Amniotic epithelial cell (primary cell): Measurements from ENCODE around the gene GRIK3.

Experiments
- DNase-seq: peaks from one replicate; pipeline ENCODE4 v3.0.0-alpha.2; 2010; ENCODE audit warnings: low read depth

GRIK3 gene

DNA sequence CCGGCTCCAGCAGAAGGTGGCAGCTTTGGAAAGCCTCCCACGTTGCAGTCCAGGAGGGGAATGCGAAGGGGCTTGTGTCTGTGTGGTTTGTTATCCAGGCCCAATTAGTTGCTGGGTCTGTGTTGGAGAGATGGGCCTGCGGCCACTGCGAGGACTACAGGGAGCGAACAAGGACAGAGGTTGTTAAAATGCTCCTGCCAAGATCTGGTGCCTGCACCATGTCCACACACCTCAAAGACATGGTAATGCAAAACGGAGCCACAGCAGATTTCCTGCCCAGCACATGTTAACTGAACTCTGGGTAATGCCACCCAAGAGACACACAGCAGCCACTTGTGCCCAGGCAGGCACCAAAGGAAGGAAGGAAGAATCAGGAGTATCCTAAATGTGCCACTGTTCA is 18.6 kb downstream of the GRIK3 start:
- DNase-seq, result no peak

DNA sequence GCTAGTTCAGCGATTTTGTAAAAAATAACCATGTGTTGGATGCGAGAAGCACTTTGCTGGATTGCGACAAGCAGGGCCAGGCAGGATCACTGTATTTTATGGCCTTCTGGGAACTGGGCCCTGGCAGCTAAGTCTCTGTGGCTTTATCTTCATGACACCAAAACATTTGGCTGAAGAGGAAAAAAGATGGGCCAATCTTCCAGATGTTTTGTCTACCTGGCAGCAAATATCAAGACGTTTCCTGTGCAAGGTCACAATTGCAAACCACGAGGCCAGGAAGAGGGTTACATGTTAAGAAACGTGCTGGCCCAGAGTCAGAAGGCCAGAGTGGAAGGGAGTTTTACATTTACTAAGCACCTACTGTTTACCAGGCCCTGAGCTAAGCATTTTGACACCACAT is 22.1 kb downstream of the GRIK3 start:
- no peak for DNase-seq

DNA sequence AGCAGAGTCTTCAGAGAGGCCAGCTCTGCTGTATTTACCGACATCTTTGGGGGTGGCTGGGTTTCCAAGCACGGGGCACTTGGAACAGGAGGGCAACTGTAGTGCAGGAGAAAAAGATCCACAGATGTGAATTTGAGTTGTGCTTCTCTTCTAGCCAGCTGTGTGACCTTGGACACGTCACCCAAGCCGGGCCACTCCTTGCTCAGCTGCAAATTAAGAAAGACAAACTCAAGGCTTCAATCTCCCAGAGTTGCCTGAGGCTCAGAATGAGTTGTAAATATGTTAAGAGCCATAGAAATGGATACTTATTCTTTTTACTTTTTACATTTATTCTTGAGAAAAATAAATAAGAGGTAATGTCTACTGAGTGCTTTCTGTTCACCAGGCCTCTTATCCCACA is 24.3 kb downstream of the GRIK3 start:
- DNase-seq, result no peak

DNA sequence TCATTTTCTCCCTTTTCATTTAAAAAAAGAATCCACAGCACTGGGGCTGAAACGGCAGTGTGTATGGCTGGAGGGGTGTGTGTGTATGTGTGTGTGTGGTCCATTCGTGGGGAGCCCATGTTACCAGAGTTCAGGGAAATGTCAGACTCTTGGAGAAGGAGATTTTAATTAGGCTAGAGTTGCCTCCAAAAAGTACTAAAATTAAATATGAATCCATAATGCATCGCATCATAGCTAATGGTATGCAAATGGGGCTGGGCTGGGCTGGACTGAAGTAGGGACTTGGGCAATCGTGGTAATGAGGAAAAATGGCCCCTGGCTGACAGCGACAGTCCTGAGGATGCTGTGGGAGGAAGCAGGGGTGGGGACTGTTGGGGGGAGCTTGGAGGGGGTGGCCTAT is 24.8 kb downstream of the GRIK3 start:
- DNase-seq, result no peak

DNA sequence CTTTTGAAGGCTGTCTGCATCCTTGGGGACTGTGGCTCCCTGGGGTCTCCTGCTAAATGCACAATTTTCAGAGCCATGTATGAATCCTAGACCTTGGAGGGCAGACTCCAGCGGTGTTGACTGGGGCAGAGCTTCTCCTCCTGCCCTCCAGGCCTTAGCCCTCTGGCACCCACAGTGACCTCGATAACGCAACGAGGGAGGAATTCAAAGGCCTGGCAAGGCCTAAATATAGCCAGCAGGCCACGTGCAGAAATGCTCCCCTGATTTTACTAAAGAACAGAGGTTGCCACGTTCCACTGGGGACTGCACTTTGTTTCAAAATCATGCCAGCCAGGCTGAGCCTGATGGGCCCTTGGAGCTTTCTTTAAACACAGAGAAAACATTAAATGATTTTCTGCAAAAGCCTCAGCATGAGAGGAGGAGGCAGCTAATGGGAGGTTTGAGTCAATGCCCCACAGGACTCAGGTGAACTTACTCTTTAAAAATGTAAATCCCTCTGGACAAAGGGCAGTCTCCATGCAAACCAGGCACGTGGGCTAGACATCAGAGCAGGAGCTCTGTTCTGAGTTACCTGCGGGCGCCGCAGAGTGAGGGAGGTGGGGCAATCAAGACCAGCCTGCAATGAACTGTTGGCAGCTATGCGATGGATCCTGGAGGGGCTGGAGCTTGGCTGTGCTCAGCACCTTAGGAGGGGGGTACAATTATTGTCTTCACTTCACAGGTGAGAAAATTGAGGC is 28.0 kb downstream of the GRIK3 start:
- DNase-seq, result no peak

DNA sequence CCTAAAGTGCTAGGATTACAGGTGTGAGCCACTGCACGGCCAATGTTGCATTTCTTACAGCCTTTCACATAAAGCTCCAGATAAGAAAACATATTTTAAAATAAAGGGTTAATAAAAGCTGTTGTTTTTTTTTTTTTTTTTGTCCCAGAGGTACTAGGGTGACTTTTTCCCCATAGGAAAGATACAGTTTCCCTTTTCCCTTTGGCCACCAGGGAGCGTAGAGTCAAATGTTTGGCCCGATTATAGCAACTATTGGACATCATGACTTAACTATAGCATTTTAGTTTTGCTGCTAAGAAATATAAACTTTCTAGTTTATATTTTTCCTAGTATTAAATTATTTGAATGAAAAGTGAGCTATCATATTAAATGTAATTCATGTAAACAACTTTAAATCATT is 31.4 kb downstream of the GRIK3 start:
- DNase-seq, result no peak

DNA sequence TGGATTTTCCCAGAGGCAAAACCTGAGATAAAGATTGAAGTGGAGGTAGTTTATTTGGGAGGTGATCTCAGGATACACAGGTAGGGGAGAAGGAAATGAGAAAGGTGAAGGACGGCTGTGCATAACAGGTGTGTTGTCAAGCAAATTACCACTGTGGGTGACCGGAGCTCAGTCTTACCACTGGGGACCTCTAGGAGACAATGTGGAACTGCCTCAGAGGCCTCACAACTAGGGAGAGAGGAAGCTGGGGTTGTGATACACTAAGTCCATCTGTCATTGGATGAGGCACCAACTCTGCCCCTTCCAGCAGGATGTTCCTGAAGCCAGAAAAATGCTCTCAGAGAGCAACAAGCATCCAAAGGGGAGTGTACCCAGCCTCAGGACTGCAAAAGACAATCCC is 32.6 kb downstream of the GRIK3 start:
- DNase-seq, result no peak

DNA sequence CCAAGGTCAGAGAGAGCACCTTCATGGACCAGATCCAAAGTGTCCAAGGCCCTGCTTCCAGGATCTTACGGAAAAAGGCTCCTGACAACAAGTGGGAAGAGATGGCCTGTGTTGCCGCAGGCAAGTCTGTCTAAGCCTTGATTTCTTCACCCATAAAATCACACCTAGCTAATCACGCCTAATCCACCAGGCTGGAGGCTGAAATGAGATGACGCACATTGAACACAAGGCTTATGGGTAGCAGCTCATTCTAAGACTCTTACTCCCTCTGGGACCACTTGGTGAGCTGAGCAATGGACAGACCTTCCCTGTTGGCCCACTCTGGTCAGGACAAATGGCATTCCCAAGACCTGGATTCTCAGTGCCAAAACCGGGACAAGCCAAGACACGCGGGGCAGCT is 38.2 kb downstream of the GRIK3 start:
- DNase-seq, result no peak

DNA sequence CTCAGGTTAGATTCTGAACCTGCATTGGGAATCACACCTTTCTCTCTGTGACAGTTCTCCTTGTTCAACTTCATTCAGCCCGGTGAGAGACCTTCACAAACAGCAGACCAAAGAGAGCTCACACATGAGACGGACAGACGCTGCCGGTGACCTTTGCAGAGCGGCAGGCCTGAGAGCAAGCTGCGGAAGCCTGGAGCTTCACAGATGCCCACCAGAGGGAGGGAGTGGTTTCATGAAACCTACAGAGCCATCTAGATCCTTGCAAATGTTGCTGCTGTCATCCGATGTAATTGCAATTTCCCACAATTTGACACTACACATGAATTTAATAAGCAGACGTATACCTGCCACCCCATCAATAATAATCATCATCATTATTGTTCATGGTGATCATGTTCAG is 39.4 kb downstream of the GRIK3 start:
- no peak for DNase-seq

DNA sequence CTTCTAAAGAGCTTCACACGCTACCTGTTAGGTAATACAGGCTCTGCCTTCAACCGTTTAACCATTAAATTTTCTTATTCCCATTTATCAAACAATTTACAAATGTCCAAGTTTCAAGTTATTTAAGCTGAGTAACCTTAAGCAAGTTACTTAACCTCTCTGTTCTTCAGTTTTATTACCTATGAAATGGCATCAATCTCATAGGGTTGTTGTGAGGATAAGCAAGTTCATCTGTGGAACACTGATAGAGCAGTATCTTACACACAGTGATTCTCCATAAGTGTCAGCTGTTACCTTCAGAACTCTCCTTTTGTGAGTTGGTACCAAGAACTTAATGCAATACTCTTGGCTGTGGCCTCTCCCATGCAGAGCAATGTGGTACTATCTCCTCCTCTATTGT is 40.0 kb downstream of the GRIK3 start:
- DNase-seq, result no peak

DNA sequence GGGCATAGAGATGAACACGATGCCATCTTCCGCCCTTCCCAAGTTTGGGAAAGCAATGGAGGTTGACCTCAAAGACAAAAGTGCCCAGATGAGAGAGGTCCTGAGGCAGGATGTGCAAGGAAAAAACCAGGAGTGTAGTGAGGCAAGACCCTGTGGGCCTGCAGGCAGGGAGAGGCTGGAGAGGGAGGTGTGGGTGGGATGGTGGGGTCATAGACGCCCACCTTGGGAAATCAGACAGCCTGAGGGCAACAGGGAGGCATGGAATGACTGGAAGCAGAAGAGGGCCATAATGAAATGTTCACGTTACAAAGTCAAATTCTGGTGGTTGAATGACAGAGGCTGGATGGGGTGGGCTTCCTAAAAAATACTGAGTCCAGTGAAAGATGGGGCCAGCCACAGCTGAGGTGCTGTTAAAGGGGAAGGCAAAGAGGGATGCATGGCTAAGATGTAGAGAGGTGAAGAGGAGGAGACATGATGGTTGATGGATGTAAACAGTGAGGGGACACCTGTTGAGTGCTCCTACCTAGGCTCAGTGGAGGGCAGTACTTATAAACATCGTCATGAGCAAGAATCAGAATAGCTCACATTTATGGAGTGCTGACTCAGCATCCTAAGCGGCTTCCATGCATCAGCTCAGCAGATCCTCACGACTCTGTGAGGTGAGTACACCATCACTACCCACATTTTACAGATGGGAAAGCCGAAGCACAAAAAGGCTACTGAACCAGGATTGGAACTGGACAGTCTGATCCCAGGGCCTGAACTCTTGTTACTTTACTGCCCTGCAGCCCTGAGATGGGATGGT is 42.0 kb downstream of the GRIK3 start:
- no peak for DNase-seq

DNA sequence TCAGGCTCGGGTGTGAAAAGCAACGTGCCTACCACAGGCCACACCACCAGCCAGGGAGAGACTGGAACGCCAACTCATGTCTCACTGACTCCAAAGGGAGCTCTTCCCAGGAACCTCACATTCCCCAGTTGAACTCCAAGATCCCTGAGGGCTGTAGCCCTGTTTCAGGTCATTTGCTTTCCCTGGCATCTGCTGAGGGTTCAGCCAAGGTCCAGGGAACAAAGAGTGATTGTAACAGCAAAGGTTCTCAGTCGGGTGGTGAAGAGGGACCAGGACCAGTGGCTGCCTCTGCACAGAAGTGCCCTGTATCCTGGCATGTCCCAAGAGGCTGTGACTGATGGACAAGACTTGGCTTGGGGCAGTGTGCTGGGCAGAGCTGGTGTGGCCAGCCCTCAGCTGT is 42.8 kb downstream of the GRIK3 start:
- DNase-seq, result no peak

DNA sequence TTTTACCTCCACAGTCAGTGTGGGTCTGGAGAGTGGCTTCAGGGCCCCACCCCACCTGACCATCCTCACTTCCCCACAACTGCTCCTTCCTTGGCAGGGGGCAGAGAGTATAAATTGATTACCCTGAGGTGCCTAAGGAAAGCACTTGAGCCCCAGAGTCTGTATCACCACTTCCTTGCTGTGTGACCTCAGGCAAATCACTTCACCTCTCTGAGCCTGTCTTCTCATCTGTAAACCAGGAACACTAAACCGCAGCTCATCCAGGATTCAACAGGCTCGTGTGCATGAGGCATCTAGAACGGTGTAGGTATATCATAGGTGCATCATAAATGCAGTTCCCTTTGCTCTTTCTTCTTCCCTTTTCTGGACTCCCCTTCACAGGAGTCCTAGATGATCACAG is 43.4 kb downstream of the GRIK3 start:
- no peak for DNase-seq

DNA sequence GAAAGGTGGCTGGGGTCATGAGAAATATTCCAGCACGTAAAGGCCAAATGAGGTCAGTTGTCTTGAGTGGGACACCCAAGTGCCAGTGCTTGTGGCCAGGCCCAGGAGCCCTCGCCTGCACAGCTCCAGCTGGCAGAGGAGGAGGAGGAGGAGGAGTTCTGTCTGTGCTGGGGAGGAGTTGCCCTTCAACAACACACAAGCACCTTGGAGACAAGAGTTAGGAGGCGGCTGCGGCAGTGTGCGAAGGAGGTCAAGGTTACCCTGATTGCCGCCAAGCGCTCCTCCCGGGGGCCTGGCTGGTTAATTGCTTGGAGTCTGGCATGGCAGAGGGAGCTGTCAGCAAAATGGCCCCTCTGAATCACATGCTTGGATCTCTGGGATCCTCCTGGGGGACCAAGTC is 45.1 kb downstream of the GRIK3 start:
- DNase-seq, result no peak

DNA sequence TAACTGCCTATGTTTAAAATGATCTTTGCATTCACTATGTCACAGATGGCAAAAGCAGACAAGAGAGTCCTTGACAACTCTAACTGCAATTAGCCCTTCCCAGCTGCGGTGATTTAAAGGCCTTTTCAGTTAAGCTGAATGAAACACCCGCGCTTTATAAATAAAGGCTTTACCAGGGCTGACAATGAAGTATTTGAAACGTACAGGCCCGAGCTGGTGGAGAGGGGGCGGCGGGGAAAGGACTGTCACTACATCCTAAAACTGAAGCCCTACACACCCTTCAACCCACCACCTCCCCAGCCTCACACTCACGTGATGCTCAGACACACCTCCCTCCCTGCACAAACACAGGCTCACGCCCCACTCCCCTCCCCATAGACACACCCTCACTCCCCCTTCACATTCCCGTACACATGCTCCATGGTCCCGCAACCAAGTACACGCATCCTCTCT is 45.5 kb downstream of the GRIK3 start:
- DNase-seq, result no peak

DNA sequence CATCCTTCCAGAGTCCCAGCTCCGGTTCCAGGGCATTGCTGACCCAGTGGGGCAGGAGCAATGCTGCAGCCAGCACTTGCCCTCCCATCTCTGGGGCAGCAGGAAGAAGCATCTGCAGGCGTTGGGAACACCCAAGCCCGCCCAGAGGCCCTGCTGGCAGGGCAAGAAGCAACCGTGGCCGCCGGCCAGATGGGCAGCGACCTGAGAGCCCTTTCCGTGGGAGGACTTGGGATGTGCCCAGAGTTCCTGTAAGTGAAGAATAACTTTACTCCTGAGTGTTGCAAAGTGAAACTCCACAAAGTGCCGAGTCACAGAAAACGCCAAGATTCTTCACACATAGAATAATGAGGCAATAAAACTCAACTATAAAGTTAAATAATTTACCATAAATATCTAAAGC is 46.0 kb downstream of the GRIK3 start:
- DNase-seq, result no peak

DNA sequence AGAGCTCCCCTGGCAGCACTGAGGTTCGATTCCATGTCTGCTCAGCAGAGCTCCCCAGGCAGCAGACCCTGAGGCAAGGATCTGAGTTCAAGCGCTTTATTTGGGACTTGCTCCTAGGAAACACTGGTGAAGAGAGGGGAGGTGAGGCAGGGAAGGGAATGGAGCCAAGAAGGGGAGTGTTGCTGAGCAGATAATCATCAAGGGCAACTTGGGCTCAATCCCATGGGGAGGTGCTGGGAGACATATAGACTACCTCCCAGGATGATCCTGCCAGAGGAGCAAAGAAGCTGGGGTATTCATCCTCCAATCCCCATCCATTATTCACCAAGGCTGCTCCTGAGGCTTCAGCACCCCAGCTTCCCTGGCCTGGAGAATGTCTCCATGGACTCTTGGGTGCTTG is 47.0 kb downstream of the GRIK3 start:
- DNase-seq, result no peak

DNA sequence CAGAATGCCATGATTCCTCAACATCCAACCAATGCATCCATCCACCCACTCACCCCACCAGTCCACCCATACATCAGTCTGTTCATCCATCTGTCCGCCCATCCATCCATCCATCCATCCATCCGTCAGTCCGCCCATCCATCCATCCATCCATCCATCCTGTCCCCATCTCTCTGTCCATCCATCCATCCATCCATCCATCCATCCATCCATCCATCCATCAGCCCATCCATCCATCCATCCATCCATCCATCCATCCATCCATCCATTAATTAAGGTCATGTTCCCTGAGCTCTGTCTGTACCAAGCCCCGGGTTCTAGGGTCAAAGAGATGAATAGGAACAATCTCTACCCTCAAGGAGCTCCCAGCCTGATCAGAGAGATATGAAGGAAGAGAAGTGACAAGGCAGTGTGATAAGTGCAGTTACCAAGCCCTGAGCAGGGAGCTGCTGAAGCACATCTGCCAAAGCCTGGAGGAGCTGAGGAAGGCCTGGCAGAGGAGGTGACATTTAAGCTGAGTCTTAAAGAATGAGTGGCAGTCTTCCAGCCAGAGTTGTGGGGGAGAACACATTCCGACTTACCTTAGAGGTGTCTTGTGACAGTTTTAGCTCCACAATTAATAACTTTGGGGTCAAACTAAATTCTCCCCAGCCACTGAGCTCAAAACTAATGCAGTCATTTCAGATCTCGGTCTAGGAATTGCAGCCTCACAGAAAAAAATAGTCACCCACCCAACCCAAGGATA is 47.9 kb downstream of the GRIK3 start:
- no peak for DNase-seq

DNA sequence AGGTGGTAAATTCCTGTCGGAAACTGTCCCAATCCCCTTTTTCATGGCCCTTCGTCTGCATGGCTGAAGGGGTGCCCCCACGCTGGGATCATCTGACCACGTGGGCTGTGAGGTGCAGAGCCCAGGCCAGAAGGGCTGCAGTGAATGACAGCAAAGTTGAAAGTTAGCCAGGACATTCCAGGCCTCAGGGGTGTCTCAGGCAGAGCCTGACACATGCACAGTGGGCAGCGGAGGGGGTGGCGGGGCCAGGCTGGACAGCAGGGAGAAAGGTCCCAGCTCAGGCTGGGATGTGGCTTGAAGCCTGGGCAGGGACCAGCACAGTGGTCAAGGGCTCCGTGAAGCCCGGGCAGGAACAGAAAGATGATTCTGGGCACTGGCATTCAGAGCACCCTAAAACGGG is 49.6 kb downstream of the GRIK3 start:
- DNase-seq, result no peak

DNA sequence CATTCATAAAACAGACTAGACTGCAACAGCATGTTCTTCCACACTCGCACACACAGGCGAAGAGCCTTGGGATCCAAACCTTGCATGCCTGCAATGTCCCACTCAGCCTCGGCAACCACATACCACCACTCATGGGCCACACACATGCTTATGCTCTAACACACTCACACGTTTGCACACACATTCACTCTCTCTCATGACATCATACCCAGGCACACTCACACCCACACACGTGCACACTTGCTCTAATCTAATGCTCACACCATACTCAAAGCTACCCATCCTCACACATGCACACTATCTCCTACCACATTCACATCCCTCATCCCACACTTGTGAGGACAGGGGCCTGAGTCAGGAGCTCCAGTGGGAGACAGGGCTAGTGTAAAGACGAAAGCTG is 50.3 kb downstream of the GRIK3 start:
- DNase-seq, result no peak

DNA sequence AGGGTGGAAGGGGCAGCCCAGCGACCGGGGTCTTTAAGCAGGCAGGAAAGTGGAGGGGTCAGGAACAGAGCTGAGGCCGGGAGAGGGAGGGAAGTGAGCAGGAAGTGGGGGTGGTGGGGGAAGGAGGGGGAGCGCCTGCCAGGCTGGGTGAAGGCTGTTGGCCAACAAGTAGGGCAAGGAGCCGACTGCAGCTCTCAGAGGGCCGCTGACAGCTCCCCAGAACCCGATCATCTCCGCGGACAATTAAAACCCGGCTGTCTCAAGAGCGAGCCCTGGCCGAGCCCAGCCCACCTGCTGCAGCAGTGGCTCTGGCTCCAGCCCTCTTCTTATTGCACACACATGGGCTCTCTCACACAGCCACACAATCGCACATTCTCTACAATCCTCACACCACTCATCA is 51.6 kb downstream of the GRIK3 start:
- no peak for DNase-seq

DNA sequence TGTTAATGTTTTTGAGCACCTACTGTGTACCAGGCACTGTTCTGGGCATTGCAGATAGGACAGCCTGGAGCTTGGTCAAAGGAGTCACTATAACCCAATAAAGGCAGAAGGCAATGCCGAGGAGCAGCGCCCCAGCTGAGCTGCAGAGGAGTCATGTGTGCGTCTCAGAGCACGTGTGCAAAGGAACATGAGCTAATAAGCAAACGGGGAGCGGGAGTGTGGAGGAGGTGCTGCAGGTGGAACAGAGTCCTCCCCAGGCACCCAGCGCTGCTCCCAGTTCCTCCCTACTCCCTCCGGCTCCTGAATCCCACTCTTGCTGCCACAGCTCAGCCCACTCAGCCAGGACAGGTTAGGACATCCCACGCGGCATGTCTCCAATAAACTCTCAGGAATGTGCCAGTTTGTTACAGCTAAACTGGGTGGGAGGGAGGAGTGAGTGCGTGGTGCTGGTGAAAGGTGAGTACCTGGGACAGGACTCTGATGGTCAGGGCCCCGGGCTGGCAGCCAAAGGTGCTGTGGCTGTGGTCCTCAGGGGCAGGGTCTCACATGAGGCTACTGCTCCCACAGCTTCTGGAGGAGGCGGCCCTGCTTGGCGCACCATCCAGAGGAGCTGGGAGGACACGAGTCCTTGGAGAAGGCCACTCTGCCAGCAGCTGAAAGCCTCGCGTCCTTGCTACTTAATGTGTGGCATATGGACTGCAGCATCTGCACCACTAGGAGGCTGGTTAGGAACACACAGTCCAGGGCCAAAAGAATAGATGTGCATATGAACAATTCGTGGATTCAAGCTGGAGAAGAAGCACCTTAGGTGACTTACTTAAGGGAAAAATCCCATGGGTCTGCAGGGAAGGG is 52.3 kb downstream of the GRIK3 start:
- DNase-seq, result no peak
